Spinal cord (tissue), 10 donors: ENCODE data around the gene CDH23. TPM values are rescaled to one million over a fixed set of nuclear protein-coding genes. Genes with fewer than 3 reads are reported as not detected.

ENCODE experiments used
- DNase-seq, 6 donors: peaks; one replicate each; pipeline versions ENCODE4 v3.0.0 to v3.0.0-alpha.2; 2013 to 2015; ENCODE audit warnings: low spot score in 6 of 6, low read depth in 4 of 6
- H3K27ac ChIP-seq: one replicate; pipeline ENCODE4 v1.5.1; 2013; ENCODE audit warnings: low read depth, low read length, control low read depth
- H3K27me3 ChIP-seq: one replicate; pipeline ENCODE4 v1.6.1; 2013; ENCODE audit warnings: low read length; ENCODE audit not compliant: control insufficient read depth, insufficient read depth
- H3K36me3 ChIP-seq: one replicate; pipeline ENCODE4 v1.6.1; 2013; ENCODE audit warnings: low read length; ENCODE audit not compliant: control insufficient read depth, insufficient read depth
- H3K4me1 ChIP-seq: one replicate; pipeline ENCODE4 v1.6.1; 2013; ENCODE audit warnings: low read length; ENCODE audit not compliant: control insufficient read depth, insufficient read depth
- H3K4me3 ChIP-seq: one replicate; pipeline ENCODE4 v1.5.1; 2013; ENCODE audit warnings: low read depth, low read length, control low read depth
- H3K9me3 ChIP-seq: one replicate; pipeline ENCODE4 v1.6.1; 2013; ENCODE audit warnings: low read length; ENCODE audit not compliant: control insufficient read depth, insufficient read depth
- WGBS: methylation state at CpG from one replicate; pipeline ENCODE4 v1.1.5; 2013; ENCODE audit warnings: missing lambda C conversion rate; ENCODE audit not compliant: insufficient coverage; 5-methylcytosine and 5-hydroxymethylcytosine counted together
- polyA plus RNA-seq, 2 donors: library from polyadenylated mRNA; unstranded; fragments of 120-200 nt; gene quantifications; one replicate each; pipeline ENCODE4 v1.2.1, GENCODE V29; 2013; ENCODE audit not compliant: insufficient read length in 2 of 2
- total RNA-seq, 2 donors: library from RNA; depleted of rRNA in 1 of 2; stranded (reverse); fragments of 120-200 nt in 1 of 2; fragments of >200 nt in 1 of 2; gene quantifications; one replicate each; pipeline versions ENCODE4 v1.2.3 to v1.2.4, GENCODE V29; 2013 to 2014
- donor health status: healthy.

Gene CDH23
- total and polyA plus RNA-seq, 4 donors = 15.6 to 24.2 (median 19.0) TPM

DNA sequence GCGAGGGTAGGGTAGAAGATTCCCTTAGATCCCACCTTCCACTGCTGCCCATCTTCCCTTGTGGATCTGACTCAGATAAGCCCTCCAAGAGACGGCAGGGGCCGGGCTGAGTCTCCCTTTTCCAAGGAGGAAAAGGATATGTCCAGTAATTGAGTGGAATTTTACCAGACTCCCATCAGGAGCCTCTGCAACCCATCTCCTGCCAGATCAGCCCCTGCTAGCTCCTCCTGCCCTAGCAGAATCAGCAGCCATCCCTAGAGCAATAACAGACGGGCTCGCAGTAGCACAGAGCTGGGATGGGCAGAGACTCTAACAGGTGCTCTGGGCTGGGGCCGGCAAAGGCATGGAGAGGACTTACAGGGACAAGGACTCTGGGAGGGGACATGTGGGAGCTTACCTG, 249.3 kb downstream of the CDH23 start:
- Histone ChIP-seq H3K36me3 (no peaks in the 10 kb centered on the region), H3K27me3 (no peaks in the 10 kb centered on the region), H3K9me3 (no peaks in the 10 kb centered on the region), H3K4me3 (no peak overlapping the region), H3K4me1 (peaks cover 17% of the 10 kb centered on the region), H3K27ac (no peak overlapping the region)
- 90% methylated on average over 3 of the region's 6 CpGs for WGBS
- no peak for DNase-seq

DNA sequence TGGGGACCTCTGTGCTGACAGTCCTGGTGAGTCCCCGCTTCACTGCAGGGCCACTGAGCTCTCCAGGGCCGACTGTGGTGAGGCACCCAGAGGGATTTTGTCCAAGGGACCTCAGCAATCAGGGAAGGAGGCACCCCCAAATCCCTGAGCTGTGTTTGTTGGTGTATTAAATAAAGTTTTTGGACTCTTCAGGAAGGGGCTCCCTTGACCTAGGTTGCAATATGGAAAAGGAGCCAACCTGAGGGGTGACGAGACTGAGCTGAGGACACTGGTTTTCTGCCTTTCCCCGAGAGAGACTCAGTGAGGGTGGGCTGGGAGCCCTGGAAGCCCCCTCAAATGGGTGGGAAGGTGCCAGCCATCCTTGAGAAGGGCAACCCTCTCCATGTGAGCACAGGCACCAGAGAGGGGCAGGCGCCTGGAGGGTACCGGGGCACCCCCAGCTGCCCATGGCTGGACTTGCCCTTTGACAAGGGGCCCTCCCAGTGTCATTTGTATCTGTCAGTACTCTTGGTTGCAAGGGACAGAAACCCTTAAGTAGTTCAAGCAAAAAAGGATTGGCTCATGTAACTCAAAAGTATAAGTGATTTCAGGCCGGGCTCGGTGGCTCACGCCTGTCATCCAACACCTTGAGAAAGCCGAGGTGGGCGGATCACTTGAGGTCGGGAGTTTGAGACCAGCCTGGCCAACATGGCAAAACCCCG, 250.0 kb downstream of the CDH23 start:
- Histone ChIP-seq H3K36me3 (no peaks in the 10 kb centered on the region), H3K27ac (no peak overlapping the region), H3K27me3 (no peaks in the 10 kb centered on the region), H3K4me3 (no peak overlapping the region), H3K9me3 (no peaks in the 10 kb centered on the region), H3K4me1 (peaks cover 17% of the 10 kb centered on the region)
- DNase-seq = no peak
- WGBS = 74% methylated on average over 6 of the region's 13 CpGs

DNA sequence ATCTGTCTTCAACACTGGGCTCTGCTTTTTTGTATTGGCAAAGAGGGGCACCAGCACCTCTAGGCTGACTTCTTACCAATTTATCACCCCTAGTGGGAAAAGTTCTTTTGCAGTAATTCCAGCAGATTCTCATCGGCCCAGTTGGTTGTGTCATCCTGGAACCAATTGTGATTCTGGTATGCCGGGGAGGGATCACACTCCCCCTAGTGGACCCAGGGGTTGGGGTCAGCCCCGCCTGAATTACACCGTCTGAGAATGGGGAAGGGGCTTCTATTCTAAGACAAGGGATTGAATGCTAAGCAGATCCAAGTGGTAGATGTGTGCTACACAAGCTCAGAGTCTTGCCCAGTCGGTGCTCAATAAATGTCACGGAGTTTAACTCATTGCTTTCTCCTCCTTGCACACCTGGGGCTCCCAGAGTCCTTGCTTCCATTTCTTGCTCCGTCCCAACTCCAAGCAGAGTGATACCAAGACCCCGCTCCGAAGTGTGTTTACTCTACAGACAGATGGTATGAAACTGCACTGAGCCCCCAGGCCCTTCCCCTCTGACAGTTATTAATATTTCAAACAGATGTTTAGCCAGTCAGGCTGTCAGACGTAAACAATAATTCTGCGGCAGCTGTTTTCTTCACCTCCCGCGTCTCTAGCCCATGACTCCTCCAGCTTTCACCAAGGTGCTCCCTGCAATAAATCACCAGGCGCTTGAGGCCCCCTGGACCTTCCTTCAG, 251.0 kb downstream of the CDH23 start:
- Histone ChIP-seq H3K9me3 (no peaks in the 10 kb centered on the region), H3K4me3 (no peak overlapping the region), H3K27me3 (no peaks in the 10 kb centered on the region), H3K36me3 (peaks cover 6% of the 10 kb centered on the region), H3K4me1 (peaks cover 17% of the 10 kb centered on the region), H3K27ac (no peak overlapping the region)
- peak in 1 of 6 donors; percentile 64 for DNase-seq
- WGBS = 54% methylated on average over 12 of the region's 14 CpGs

DNA sequence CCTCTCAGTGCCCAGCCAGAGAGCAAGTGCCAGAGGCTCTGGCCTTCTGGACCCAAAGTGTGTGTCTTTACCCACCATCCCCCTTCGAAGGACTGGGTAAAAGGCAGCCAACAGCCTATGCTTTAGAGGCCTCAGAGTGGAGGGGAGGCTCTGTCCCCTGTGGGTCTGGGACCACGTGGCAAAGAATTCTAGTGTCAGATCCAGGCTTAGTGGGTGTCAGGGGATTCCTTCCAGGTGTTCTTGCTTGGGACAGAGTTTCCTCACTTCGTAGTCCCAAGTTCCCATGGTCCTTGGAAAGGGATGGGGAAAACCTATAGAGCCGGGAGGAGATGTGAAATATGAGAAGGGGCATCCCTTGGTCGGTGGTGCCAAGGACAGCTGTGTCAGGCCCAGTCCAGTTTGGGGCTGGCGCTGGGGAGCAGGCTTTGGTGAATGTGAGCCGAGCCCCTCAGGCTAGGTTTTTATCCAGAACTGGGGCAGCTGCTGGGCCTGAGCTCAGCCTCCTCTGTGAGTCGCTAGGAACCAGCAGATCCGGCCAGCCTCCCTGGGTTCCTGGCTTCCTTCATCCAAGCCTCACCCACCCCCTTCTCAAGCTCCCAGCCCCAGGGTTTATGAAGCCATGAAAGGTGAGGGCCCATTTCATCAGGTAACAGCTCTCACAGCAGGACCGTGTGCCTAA, 251.7 kb downstream of the CDH23 start:
- WGBS = 82% methylated on average over 6 of the region's 10 CpGs
- H3K27me3 ChIP-seq = no peaks in the 10 kb centered on the region
- no peaks in the 10 kb centered on the region for H3K9me3 ChIP-seq
- H3K36me3 ChIP-seq = peaks cover 6% of the 10 kb centered on the region
- no peak overlapping the region for H3K27ac ChIP-seq
- peaks cover 17% of the 10 kb centered on the region for H3K4me1 ChIP-seq
- DNase-seq = no peak
- no peak overlapping the region for H3K4me3 ChIP-seq

DNA sequence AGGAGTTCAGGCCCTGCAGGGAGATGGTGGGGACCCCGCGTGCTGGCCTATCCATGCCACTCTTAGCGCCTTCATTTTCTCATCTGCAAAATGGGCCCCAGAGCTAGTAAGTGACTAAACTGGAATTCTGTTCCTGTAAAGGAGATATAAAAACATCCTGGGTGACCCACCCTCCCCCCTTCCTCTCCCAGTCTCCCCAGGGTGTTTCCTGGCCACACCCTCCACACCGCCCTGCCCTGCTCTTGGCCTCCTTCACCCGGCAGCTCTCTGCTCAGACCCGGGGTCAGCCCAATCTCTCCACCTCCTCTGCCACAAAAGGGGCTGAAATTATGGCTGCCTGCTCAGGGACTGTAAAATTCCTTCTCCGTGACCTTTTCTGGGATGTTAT, 252.2 kb downstream of the CDH23 start:
- H3K36me3 ChIP-seq = peaks cover 6% of the 10 kb centered on the region
- H3K27me3 ChIP-seq = no peaks in the 10 kb centered on the region
- peaks cover 17% of the 10 kb centered on the region for H3K4me1 ChIP-seq
- H3K4me3 ChIP-seq = no peak overlapping the region
- DNase-seq = no peak
- no CpG with 5 or more reads among the region's 7 CpGs for WGBS
- H3K9me3 ChIP-seq = no peaks in the 10 kb centered on the region
- no peak overlapping the region for H3K27ac ChIP-seq

DNA sequence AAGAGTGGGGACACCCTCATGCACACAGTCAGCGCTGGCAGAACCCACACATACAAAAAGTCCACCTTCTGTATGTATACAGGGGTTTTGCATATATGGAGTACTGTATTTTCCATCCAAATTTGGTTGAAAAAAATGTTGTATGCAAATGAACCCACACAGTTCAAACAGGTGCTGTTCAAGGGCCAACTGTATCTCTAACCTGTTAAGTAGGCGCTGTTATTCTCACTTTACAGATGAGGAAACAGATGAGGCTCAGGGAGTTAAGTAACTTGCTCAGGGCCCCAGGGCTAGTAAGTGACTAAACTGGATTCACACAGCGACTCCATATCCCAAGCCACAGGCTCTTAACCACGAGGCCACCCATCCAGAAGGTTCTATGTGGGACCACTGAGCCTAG, 252.9 kb downstream of the CDH23 start:
- Histone ChIP-seq H3K9me3 (no peaks in the 10 kb centered on the region), H3K4me3 (no peak overlapping the region), H3K27me3 (no peaks in the 10 kb centered on the region), H3K27ac (no peak overlapping the region), H3K4me1 (peaks cover 17% of the 10 kb centered on the region), H3K36me3 (peaks cover 6% of the 10 kb centered on the region)
- 100% methylated on average over 2 of the region's 4 CpGs for WGBS
- DNase-seq = no peak

DNA sequence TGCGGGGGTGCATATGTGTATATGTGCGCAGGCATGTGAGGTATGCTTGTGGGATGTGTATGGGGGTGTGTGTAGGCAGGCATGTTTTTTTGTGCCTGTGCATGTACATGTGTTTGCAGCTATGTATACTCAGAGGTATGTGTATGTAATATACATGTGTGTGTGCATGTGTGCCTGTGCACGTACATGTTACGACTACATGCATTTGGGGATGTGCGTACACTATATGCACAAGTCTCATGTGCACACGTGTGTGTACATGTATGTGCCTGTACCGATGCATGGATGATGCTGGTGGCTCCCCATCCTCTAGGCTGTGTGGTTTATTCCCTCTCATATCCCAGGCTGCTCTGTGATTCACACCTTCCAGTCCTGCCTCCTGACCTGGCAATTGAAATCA, 253.7 kb downstream of the CDH23 start:
- 98% methylated on average over 7 of the region's 7 CpGs for WGBS
- H3K4me3 ChIP-seq = no peak overlapping the region

DNA sequence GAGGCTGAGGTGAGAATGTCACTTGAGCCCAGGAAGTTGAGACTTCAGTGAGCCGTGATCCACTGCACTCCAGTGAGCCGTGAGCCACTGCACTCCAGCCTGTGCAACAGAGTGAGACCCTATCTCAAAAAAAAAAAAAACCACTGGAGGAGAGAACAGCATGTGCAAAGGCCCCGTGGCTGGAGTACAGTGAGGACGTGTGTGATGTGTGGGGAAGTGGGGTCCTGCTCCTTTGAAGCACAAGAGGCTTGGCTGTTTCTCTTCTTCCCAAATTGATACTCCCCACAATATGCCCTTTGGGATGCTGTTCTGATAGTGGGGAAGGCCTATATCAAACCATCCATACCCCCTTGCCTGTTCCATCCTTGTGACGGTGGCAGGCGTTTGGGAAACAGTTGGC, 254.7 kb downstream of the CDH23 start:
- Histone ChIP-seq H3K27ac (no peak overlapping the region), H3K4me1 (peaks cover 14% of the 10 kb centered on the region), H3K4me3 (no peak overlapping the region), H3K27me3 (no peaks in the 10 kb centered on the region), H3K9me3 (no peaks in the 10 kb centered on the region), H3K36me3 (peaks cover 6% of the 10 kb centered on the region)
- WGBS = 100% methylated on average over 2 of the region's 6 CpGs
- DNase-seq = no peak

More for the DNA sequence above, 253.7 kb downstream of the CDH23 start:
- Histone ChIP-seq H3K36me3 (peaks cover 6% of the 10 kb centered on the region), H3K27me3 (no peaks in the 10 kb centered on the region), H3K27ac (no peak overlapping the region), H3K4me1 (peaks cover 14% of the 10 kb centered on the region), H3K9me3 (no peaks in the 10 kb centered on the region)
- DNase-seq = no peak

DNA sequence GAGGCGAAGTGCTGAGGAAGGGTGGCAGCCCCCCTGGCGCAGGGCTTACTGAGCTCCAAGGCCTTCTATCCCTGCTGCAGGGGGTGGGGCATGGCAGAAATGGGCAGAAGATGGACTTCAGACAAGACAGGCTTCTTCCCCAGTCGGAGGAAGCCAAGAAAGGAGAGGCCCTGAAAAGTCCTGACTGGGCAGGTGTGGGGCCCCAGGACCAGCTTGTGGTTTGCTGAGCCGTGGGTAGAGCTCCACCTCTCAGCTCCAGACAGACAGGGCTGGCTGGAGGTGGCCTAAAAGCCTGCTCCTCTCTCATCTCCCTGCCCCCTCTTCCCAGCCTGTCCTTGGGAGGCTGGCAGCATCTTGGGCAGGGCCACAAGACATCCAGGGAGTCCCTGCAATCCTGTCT, 255.2 kb downstream of the CDH23 start:
- H3K27me3 ChIP-seq = no peaks in the 10 kb centered on the region
- H3K4me1 ChIP-seq = peaks cover 16% of the 10 kb centered on the region
- 72% methylated on average over 4 of the region's 4 CpGs for WGBS
- H3K36me3 ChIP-seq = peaks cover 6% of the 10 kb centered on the region
- no peaks in the 10 kb centered on the region for H3K9me3 ChIP-seq
- no peak overlapping the region for H3K27ac ChIP-seq
- DNase-seq = no peak
- no peak overlapping the region for H3K4me3 ChIP-seq
